GM21723 (cell line): ENCODE results near the gene ACVR2B.

Source experiments
- ATAC-seq: cut with Tn5 transposase; IDR thresholded peaks from one replicate; pipeline ENCODE4 v1.9.1; 2021; ENCODE audit warnings: mild to moderate bottlenecking, moderate library complexity; ENCODE audit not compliant: unreplicated experiment

ACVR2B gene

GRCh38 chr3:38524141-38524739 lies 70.5 kb downstream of the ACVR2B start:
- no peak for ATAC-seq

- no peak for ATAC-seq
Observed at GRCh38 chr3:38526792-38527191, 73.1 kb downstream of the ACVR2B start.

- ATAC-seq = no peak
Observed at GRCh38 chr3:38528457-38528856, 74.8 kb downstream of the ACVR2B start.

- ATAC-seq = no peak
Observed at GRCh38 chr3:38532529-38532928, 78.8 kb downstream of the ACVR2B start.

- ATAC-seq = no peak
Observed at GRCh38 chr3:38533285-38533976, 79.7 kb downstream of the ACVR2B start.

GRCh38 chr3:38534180-38534579 lies 80.5 kb downstream of the ACVR2B start:
- no peak for ATAC-seq

GRCh38 chr3:38534604-38535003 lies 80.9 kb downstream of the ACVR2B start:
- ATAC-seq = no peak

- no peak for ATAC-seq
Observed at GRCh38 chr3:38536671-38537070, 83.0 kb downstream of the ACVR2B start.

GRCh38 chr3:38538773-38539353 lies 85.2 kb downstream of the ACVR2B start:
- ATAC-seq = no peak

GRCh38 chr3:38541806-38542205 lies 88.1 kb downstream of the ACVR2B start:
- no peak for ATAC-seq
